SK-N-SH (cell line): Measurements from ENCODE around the gene TYW1. TPM values are rescaled to one million over a fixed set of nuclear protein-coding genes. Genes with fewer than 3 reads are reported as not detected.
A peak's percentile ranks its signal among the peaks of the same experiment; 100 is the strongest.

Experiments used
- CTCF ChIA-PET: fragments of 300-600, 350-600 bp; formaldehyde crosslinking; extraction: SDS; loops from one replicate; lab custom pipeline; 2021; lab: Yijun Ruan, JAX
- POLR2A ChIA-PET: fragments of 350-600 bp; sonication (Branson Sonifier 250); formaldehyde crosslinking; extraction: SDS; loops from one replicate; lab custom pipeline; 2020; ENCODE audit warnings: antibody characterized with exemption, inconsistent platforms; lab: Yijun Ruan, JAX
- DNase-seq: peaks from one replicate; pipeline ENCODE4 v3.0.0; 2012
- H2AFZ ChIP-seq: fragments of 200-600 bp; sonication (generic); 2 replicates; pipeline ENCODE4 v1.8.1; 2016; ENCODE audit warnings: antibody characterized with exemption, mild to moderate bottlenecking, low read depth
- H3F3A ChIP-seq: fragments of 200-600 bp; sonication (generic); replicated peaks from 2 replicates; pipeline ENCODE3; 2016; ENCODE audit warnings: antibody characterized with exemption, mild to moderate bottlenecking; ENCODE audit not compliant: insufficient read depth
- H3K27ac ChIP-seq, 2 experiments: fragments of 200-500 bp in 1 of 2; fragments of 200-600 bp in 1 of 2; sonication (Bioruptor generic) in 1 of 2; sonication (generic), shearing (Covaris generic) in 1 of 2; 2 replicates each; pipeline versions ENCODE4 v1.5.1 to v1.6.1; 2014 to 2016; ENCODE audit warnings: low read depth in 2 of 2, inconsistent platforms in 1 of 2, low read length in 1 of 2, mild to moderate bottlenecking in 1 of 2, mixed read lengths in 1 of 2
- H3K27me3 ChIP-seq: fragments of 200-600 bp; sonication (generic), shearing (Covaris generic); 2 replicates; pipeline ENCODE4 v1.6.1; 2016; ENCODE audit warnings: mixed run types; ENCODE audit not compliant: insufficient read depth
- H3K36me3 ChIP-seq, 2 experiments: fragments of 200-500 bp in 1 of 2; fragments of 200-600 bp in 1 of 2; sonication (Bioruptor generic) in 1 of 2; sonication (generic) in 1 of 2; replicated peaks in 1 of 2; 2 replicates each; pipeline versions ENCODE3 to v1.5.1; 2014 to 2016; ENCODE audit warnings: low read length in 1 of 2, mild to moderate bottlenecking in 1 of 2; ENCODE audit not compliant: insufficient read depth in 2 of 2, control insufficient read depth in 1 of 2
- H3K4me1 ChIP-seq, 2 experiments: fragments of 200-500 bp in 1 of 2; fragments of 200-600 bp in 1 of 2; sonication (Bioruptor generic) in 1 of 2; sonication (generic), shearing (Covaris generic) in 1 of 2; 2 replicates each; pipeline versions ENCODE4 v1.5.1 to v1.6.1; 2014 to 2016; ENCODE audit warnings: low read depth in 1 of 2, low read length in 1 of 2, mixed run types in 1 of 2; ENCODE audit not compliant: insufficient read depth in 2 of 2, control insufficient read depth in 1 of 2
- H3K4me2 ChIP-seq: fragments of 200-600 bp; sonication (generic), shearing (Covaris generic); 2 replicates; pipeline ENCODE4 v1.6.1; 2017; ENCODE audit warnings: mixed run types
- H3K4me3 ChIP-seq, 2 experiments: fragments of 200-500 bp in 1 of 2; fragments of 200-600 bp in 1 of 2; sonication (Bioruptor generic) in 1 of 2; sonication (generic), shearing (Covaris generic) in 1 of 2; 2 replicates each; pipeline versions ENCODE4 v1.5.1 to v1.8.1; 2014 to 2016; ENCODE audit warnings: low read depth in 2 of 2, inconsistent platforms in 1 of 2, low read length in 1 of 2, mild to moderate bottlenecking in 1 of 2, mixed read lengths in 1 of 2, moderate library complexity in 1 of 2
- H3K79me2 ChIP-seq: fragments of 200-600 bp; sonication (generic); 2 replicates; pipeline ENCODE4 v1.8.1; 2017; ENCODE audit warnings: mild to moderate bottlenecking; ENCODE audit not compliant: insufficient read depth
- H3K9ac ChIP-seq: fragments of 200-600 bp; sonication (generic); 2 replicates; pipeline ENCODE4 v1.6.1; 2017; ENCODE audit warnings: mixed run types
- H3K9me2 ChIP-seq: fragments of 200-600 bp; sonication (generic); 2 replicates; pipeline ENCODE4 v1.6.1; 2017; ENCODE audit warnings: mixed run types
- H3K9me3 ChIP-seq: fragments of 200-600 bp; sonication (generic); 2 replicates; pipeline ENCODE4 v1.6.1; 2017; ENCODE audit warnings: mixed run types, mild to moderate bottlenecking, moderate library complexity
- H4K20me1 ChIP-seq: fragments of 200-600 bp; sonication (generic); 2 replicates; pipeline ENCODE4 v1.6.1; 2017; ENCODE audit warnings: mild to moderate bottlenecking, mixed run types; ENCODE audit not compliant: insufficient read depth
- EP300 ChIP-seq, 2 experiments: IDR thresholded peaks; 2 replicates each; pipeline versions ENCODE4 v1.4.0 to v1.6.1; 2012; ENCODE audit warnings: borderline replicate concordance in 1 of 2, low read depth in 1 of 2, low read length in 1 of 2
- EZH2phosphoT487 ChIP-seq: fragments of 200-600 bp; sonication (generic); IDR thresholded peaks from 2 replicates; pipeline ENCODE4 v1.6.1; 2017; ENCODE audit warnings: low read depth, mixed run types, mild to moderate bottlenecking, antibody characterized with exemption, moderate library complexity, borderline replicate concordance
- FOSL2 ChIP-seq: IDR thresholded peaks from 2 replicates; pipeline ENCODE4 v1.4.0; 2012; ENCODE audit warnings: low read depth, mild to moderate bottlenecking, moderate library complexity, borderline replicate concordance
- FOXJ3 ChIP-seq: sonication (generic); formaldehyde crosslinking; IDR thresholded peaks from 2 replicates; pipeline ENCODE4 v1.5.1; 2020; ENCODE audit warnings: mild to moderate bottlenecking, missing genetic modification reagents
- FOXM1 ChIP-seq: IDR thresholded peaks from 2 replicates; pipeline ENCODE4 v1.4.0; 2012; ENCODE audit warnings: low read depth, mild to moderate bottlenecking
- GABPA ChIP-seq: IDR thresholded peaks from 2 replicates; pipeline ENCODE4 v1.4.0; 2012; ENCODE audit warnings: low read depth, mild to moderate bottlenecking
- GATA2 ChIP-seq: sonication (generic); formaldehyde crosslinking; IDR thresholded peaks from 2 replicates; pipeline ENCODE4 v1.5.0; 2020; ENCODE audit warnings: mild to moderate bottlenecking, missing genetic modification reagents
- MXI1 ChIP-seq: IDR thresholded peaks from 2 replicates; pipeline ENCODE4 v1.6.1; 2012; ENCODE audit warnings: mild to moderate bottlenecking, low read depth, low read length, improper control_type of control experiment
- NFIC ChIP-seq: IDR thresholded peaks from 2 replicates; pipeline ENCODE4 v1.4.0; 2012; ENCODE audit warnings: borderline replicate concordance
- NRF1 ChIP-seq: IDR thresholded peaks from 2 replicates; pipeline ENCODE4 v1.6.1; 2012; ENCODE audit warnings: low read depth, mild to moderate bottlenecking, low read length
- POLR2AphosphoS5 ChIP-seq: IDR thresholded peaks from 2 replicates; pipeline ENCODE4 v1.6.1; 2012; ENCODE audit warnings: low read depth, low read length
- RAD21 ChIP-seq: IDR thresholded peaks from 2 replicates; pipeline ENCODE4 v1.6.1; 2012; ENCODE audit warnings: mild to moderate bottlenecking, low read length
- RXRA ChIP-seq: IDR thresholded peaks from 2 replicates; pipeline ENCODE4 v1.4.0; 2012; ENCODE audit warnings: low read depth, mild to moderate bottlenecking, borderline replicate concordance
- TEAD4 ChIP-seq: IDR thresholded peaks from 2 replicates; pipeline ENCODE4 v1.4.0; 2012; ENCODE audit warnings: mild to moderate bottlenecking, borderline replicate concordance; ENCODE audit not compliant: insufficient read depth
- USF1 ChIP-seq: IDR thresholded peaks from 2 replicates; pipeline ENCODE4 v1.4.0; 2012; ENCODE audit warnings: low read depth, borderline replicate concordance
- YY1 ChIP-seq: IDR thresholded peaks from 2 replicates; pipeline ENCODE4 v1.4.0; 2012; ENCODE audit warnings: low read depth, mild to moderate bottlenecking
- WGBS: methylation state at CpG from one replicate; pipeline ENCODE4 v1.1.6; 2017; ENCODE audit warnings: low lambda C conversion rate; 5-methylcytosine and 5-hydroxymethylcytosine counted together
- polyA plus RNA-seq, 3 experiments: library from polyadenylated mRNA; depleted of rRNA; stranded (reverse); fragments of >200 nt; gene quantifications; 2 replicates each; pipeline ENCODE4 v1.2.3, GENCODE V29; 2012
- TF ChIP-seq, protein P1 (sequence below): IDR thresholded peaks from 2 replicates; pipeline ENCODE4 v1.4.0; 2012; ENCODE audit warnings: low read depth

The TYW1 gene
- polyA plus RNA-seq, 1 of the 3 experiments (the other 2 are of a cell fraction) = 15.0 TPM

GRCh38 chr7:67019562-67020390 lies 23.1 kb downstream of the TYW1 start (continued):
- TF ChIP-seq NRF1 = no peak
- TF ChIP-seq MXI1 = no peak
- TF ChIP-seq FOXJ3 (CRISPR knock-in tag) = no peak
- TF ChIP-seq RAD21 = no peak
- TF ChIP-seq EP300 (IDR thresholded peaks at IDR 0.05; ENCODE audit: borderline replicate concordance in 1 of 2, low read depth in 1 of 2, low read length in 1 of 2) = peak in 1 of 2 experiments; percentile 73; a peak in 2 of 4 replicates
- no peak for TF ChIP-seq EZH2phosphoT487
- TF ChIP-seq RXRA = no peak
- no peak for TF ChIP-seq USF1
- TF ChIP-seq, protein P1, sequence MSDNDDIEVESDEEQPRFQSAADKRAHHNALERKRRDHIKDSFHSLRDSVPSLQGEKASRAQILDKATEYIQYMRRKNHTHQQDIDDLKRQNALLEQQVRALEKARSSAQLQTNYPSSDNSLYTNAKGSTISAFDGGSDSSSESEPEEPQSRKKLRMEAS = no peak
- TF ChIP-seq GABPA = peak; percentile 43; the same call in 1 of the 2 replicates
- peak; percentile 69; the same call in 1 of the 2 replicates for TF ChIP-seq FOSL2
- no peak for TF ChIP-seq GATA2 (CRISPR knock-in tag)
- peak; percentile 21; the same call in 1 of the 2 replicates for TF ChIP-seq YY1
- TF ChIP-seq, all 33 proteins: peak for 10

GRCh38 chr7:67021260-67021659 lies 24.6 kb downstream of the TYW1 start:
- H3K4me1 ChIP-seq = peaks cover 0 to 20% of the 10 kb centered on the region in 2 experiments; a peak in 2 of 4 replicates
- no peak overlapping the region for H3K27ac ChIP-seq
- no peak overlapping the region for H3K4me2 ChIP-seq
- 86% methylated on average over 7 of the region's 7 CpGs for WGBS
- H3K79me2 ChIP-seq = peaks cover 16% of the 10 kb centered on the region; the same call in 1 of the 2 replicates
- H3K36me3 ChIP-seq = peaks cover 11 to 24% of the 10 kb centered on the region in 2 experiments
- no peak overlapping the region for H3K9ac ChIP-seq
- H3K27me3 ChIP-seq = no peaks in the 10 kb centered on the region
- POLR2A ChIA-PET = no interaction called here
- H3K4me3 ChIP-seq = no peak overlapping the region
- H2AFZ ChIP-seq = no peak overlapping the region
- no peaks in the 10 kb centered on the region for H3K9me2 ChIP-seq
- H4K20me1 ChIP-seq = no peaks in the 10 kb centered on the region
- CTCF ChIA-PET = no interaction called here
- H3K9me3 ChIP-seq = no peaks in the 10 kb centered on the region
- peaks cover 26% of the 10 kb centered on the region for H3F3A ChIP-seq
- TF ChIP-seq TEAD4 = no peak
- no peak for TF ChIP-seq RXRA
- TF ChIP-seq EZH2phosphoT487 = no peak
- no peak for TF ChIP-seq NFIC
- TF ChIP-seq FOXM1 = no peak
- no peak for TF ChIP-seq FOSL2
- no peak for TF ChIP-seq POLR2AphosphoS5
- DNase-seq = no peak
